IMR-90 (cell line): ENCODE measurements around the gene ZSCAN25. TPM values are rescaled to one million over a fixed set of nuclear protein-coding genes. Genes with fewer than 3 reads are reported as not detected.

Experiments used
- ATAC-seq: fragments of 200-7000 bp; cut with Tn5 transposase; 2 replicates; pipeline ENCODE4 v1.9.1; 2020; ENCODE audit warnings: low read depth, mild to moderate bottlenecking, moderate library complexity
- BruUV-seq: library from RNA; stranded (reverse); fragments of 400-500 nt; replicated peaks from 2 replicates; lab custom pipeline; 2021; lab: Mats Ljungman, UMichigan
- CTCF ChIA-PET: fragments of 300-600 bp; formaldehyde crosslinking; extraction: SDS; loops from one replicate; lab custom pipeline; 2021; ENCODE audit warnings: antibody characterized with exemption; lab: Yijun Ruan, JAX
- POLR2A ChIA-PET: fragments of 300-600 bp; sonication (Branson Sonifier 250); formaldehyde crosslinking; loops from one replicate; lab custom pipeline; 2022; ENCODE audit warnings: antibody characterized with exemption; ENCODE audit not compliant: unreplicated experiment; lab: Charles Lee
- DNase-seq: peaks from one replicate; pipeline ENCODE4 v3.0.0; 2013
- H2AFZ ChIP-seq: replicated peaks from 2 replicates; pipeline ENCODE3; 2013; ENCODE audit warnings: low read length, mild to moderate bottlenecking; ENCODE audit not compliant: poor library complexity
- H2AK5ac ChIP-seq: 2 replicates; pipeline ENCODE4 v1.6.1; 2013; ENCODE audit warnings: low read depth, low read length, inconsistent platforms
- H2AK9ac ChIP-seq: replicated peaks from 2 replicates; pipeline ENCODE3; 2013; ENCODE audit warnings: mild to moderate bottlenecking, low read depth, low read length, moderate library complexity; ENCODE audit not compliant: poor library complexity
- H2BK120ac ChIP-seq: 2 replicates; pipeline ENCODE4 v1.6.1; 2013; ENCODE audit warnings: low read depth, low read length, inconsistent platforms
- H2BK15ac ChIP-seq: 3 replicates; pipeline ENCODE4 v1.6.1; 2013; ENCODE audit warnings: low read depth, low read length, inconsistent platforms
- H2BK20ac ChIP-seq: 2 replicates; pipeline ENCODE4 v1.6.1; 2013; ENCODE audit warnings: low read depth, mild to moderate bottlenecking, inconsistent platforms, low read length, moderate library complexity
- H2BK5ac ChIP-seq: 2 replicates; pipeline ENCODE4 v1.6.1; 2013; ENCODE audit warnings: mild to moderate bottlenecking, low read depth, low read length, inconsistent platforms; ENCODE audit not compliant: poor library complexity, severe bottlenecking
- H3K14ac ChIP-seq: replicated peaks from 2 replicates; pipeline ENCODE4 v1.6.1; 2013; ENCODE audit warnings: low read depth, low read length, inconsistent platforms
- H3K18ac ChIP-seq: 2 replicates; pipeline ENCODE4 v1.6.1; 2013; ENCODE audit warnings: low read depth, low read length, control low read depth
- H3K23ac ChIP-seq: 2 replicates; pipeline ENCODE4 v1.6.1; 2013; ENCODE audit warnings: low read depth, low read length, inconsistent platforms
- H3K27ac ChIP-seq: 2 replicates; pipeline ENCODE4 v1.5.1; 2013; ENCODE audit warnings: mild to moderate bottlenecking, control low read depth, low read length; ENCODE audit not compliant: insufficient read depth
- H3K27me3 ChIP-seq: 2 replicates; pipeline ENCODE4 v1.6.1; 2013; ENCODE audit warnings: low read length; ENCODE audit not compliant: control insufficient read depth, insufficient read depth
- H3K36me3 ChIP-seq: 2 replicates; pipeline ENCODE4 v1.6.1; 2013; ENCODE audit warnings: low read length, mixed read lengths; ENCODE audit not compliant: control insufficient read depth, insufficient read depth
- H3K4ac ChIP-seq: 2 replicates; pipeline ENCODE4 v1.6.1; 2013; ENCODE audit warnings: low read depth, low read length, inconsistent platforms
- H3K4me1 ChIP-seq: 2 replicates; pipeline ENCODE4 v1.6.1; 2013; ENCODE audit warnings: low read length, mixed read lengths; ENCODE audit not compliant: control insufficient read depth, insufficient read depth
- H3K4me2 ChIP-seq: 2 replicates; pipeline ENCODE4 v1.6.1; 2013; ENCODE audit warnings: low read depth, mild to moderate bottlenecking, control low read depth, low read length, moderate library complexity
- H3K4me3 ChIP-seq: 2 replicates; pipeline ENCODE4 v1.5.1; 2013; ENCODE audit warnings: low read depth, mild to moderate bottlenecking, control low read depth, low read length, moderate library complexity; ENCODE audit not compliant: insufficient read depth
- H3K56ac ChIP-seq: 2 replicates; pipeline ENCODE4 v1.6.1; 2013; ENCODE audit warnings: low read length, inconsistent platforms; ENCODE audit not compliant: insufficient read depth; ENCODE audit errors: extremely low read depth
- H3K79me1 ChIP-seq, 2 experiments: 2 replicates each; pipeline ENCODE4 v1.6.1; 2013; ENCODE audit warnings: low read length in 2 of 2, inconsistent platforms in 1 of 2, low read depth in 1 of 2
- H3K9ac ChIP-seq: 2 replicates; pipeline ENCODE4 v1.6.1; 2013; ENCODE audit warnings: low read depth, low read length, control low read depth
- H3K9me1 ChIP-seq: 2 replicates; pipeline ENCODE4 v1.6.1; 2013; ENCODE audit warnings: low read length, inconsistent platforms; ENCODE audit not compliant: insufficient read depth
- H3K9me3 ChIP-seq: 2 replicates; pipeline ENCODE4 v1.6.1; 2013; ENCODE audit warnings: low read length; ENCODE audit not compliant: control insufficient read depth, insufficient read depth
- H4K20me1 ChIP-seq: 2 replicates; pipeline ENCODE4 v1.6.1; 2013; ENCODE audit warnings: low read length, inconsistent platforms; ENCODE audit not compliant: insufficient read depth
- H4K5ac ChIP-seq: 2 replicates; pipeline ENCODE4 v1.6.1; 2013; ENCODE audit warnings: mild to moderate bottlenecking, low read depth, low read length, control low read depth
- H4K8ac ChIP-seq, 2 experiments: 2 replicates each; pipeline ENCODE4 v1.6.1; 2013; ENCODE audit warnings: low read depth in 2 of 2, low read length in 2 of 2, control low read depth in 1 of 2, inconsistent platforms in 1 of 2
- H4K91ac ChIP-seq: 2 replicates; pipeline ENCODE4 v1.6.1; 2013; ENCODE audit warnings: low read depth, low read length, inconsistent platforms; ENCODE audit not compliant: insufficient read depth
- BHLHE40 ChIP-seq: fragments of 150-350 bp; IDR thresholded peaks from 2 replicates; pipeline ENCODE4 v1.6.1; 2016; ENCODE audit warnings: mild to moderate bottlenecking, low read depth, low read length
- CEBPB ChIP-seq: IDR thresholded peaks from 2 replicates; pipeline ENCODE4 v1.6.1; 2012; ENCODE audit warnings: low read depth, low read length, improper control_type of control experiment
- FOS ChIP-seq: fragments of 150-350 bp; IDR thresholded peaks from 2 replicates; pipeline ENCODE4 v1.6.1; 2016; ENCODE audit warnings: low read depth, low read length
- MAFK ChIP-seq: IDR thresholded peaks from 2 replicates; pipeline ENCODE4 v1.6.1; 2012; ENCODE audit warnings: low read depth, low read length, improper control_type of control experiment
- MXI1 ChIP-seq: IDR thresholded peaks from 2 replicates; pipeline ENCODE4 v1.6.1; 2012; ENCODE audit warnings: low read depth, mild to moderate bottlenecking, low read length, moderate library complexity, borderline replicate concordance
- NFE2L2 ChIP-seq: fragments of 150-350 bp; IDR thresholded peaks from 2 replicates; pipeline ENCODE4 v1.6.1; 2016; ENCODE audit warnings: low read depth, mild to moderate bottlenecking, low read length
- RAD21 ChIP-seq: IDR thresholded peaks from 2 replicates; pipeline ENCODE4 v1.6.1; 2012; ENCODE audit warnings: low read length, improper control_type of control experiment
- RCOR1 ChIP-seq: IDR thresholded peaks from 2 replicates; pipeline ENCODE4 v1.6.1; 2012; ENCODE audit warnings: mild to moderate bottlenecking, low read length, improper control_type of control experiment; ENCODE audit not compliant: insufficient replicate concordance
- USF2 ChIP-seq: fragments of 150-350 bp; IDR thresholded peaks from 2 replicates; pipeline ENCODE4 v1.6.1; 2017; ENCODE audit warnings: mild to moderate bottlenecking, antibody characterized with exemption, low read length, low read depth
- WGBS, 2 experiments: methylation state at CpG; one replicate each; pipeline versions ENCODE4 v1.1.5 to v1.1.7; 2013; ENCODE audit warnings: missing lambda C conversion rate in 2 of 2; ENCODE audit not compliant: insufficient read length in 1 of 2; ENCODE audit errors: extremely low coverage in 2 of 2; 5-methylcytosine and 5-hydroxymethylcytosine counted together
- dilution Hi-C: fragments of 300-500 bp; cut with HindIII; formaldehyde crosslinking; loops from one replicate; pipeline ENCODE4 v1.14.3; 2018; ENCODE audit warnings: low sequenced_read_pairs; ENCODE audit not compliant: unreplicated experiment
- in situ Hi-C: fragments of 300-500 bp; cut with MboI; formaldehyde crosslinking; loops from 3 replicates; pipeline ENCODE4 v1.14.3; 2019; ENCODE audit warnings: low sequenced_read_pairs, inconsistent platforms, mixed read lengths
- intact Hi-C: fragments of 100-400 bp; cut with micrococcal nuclease; formaldehyde crosslinking; loops from 2 replicates; pipeline ENCODE4 v1.10.0; 2022
- polyA plus RNA-seq, 3 experiments: library from polyadenylated mRNA; depleted of rRNA; stranded (reverse); fragments of >200 nt; gene quantifications; 2 replicates each; pipeline ENCODE4 v1.2.3, GENCODE V29; 2012; ENCODE audit warnings: low replicate concordance in 1 of 3
- total RNA-seq: library from RNA; depleted of rRNA; stranded (reverse); fragments of >200 nt; gene quantifications from 2 replicates; pipeline ENCODE4 v1.2.3, GENCODE V29; 2012

The ZSCAN25 gene
- total and polyA plus RNA-seq, 2 of the 4 experiments (the other 2 are of a cell fraction) = 6.2 to 9.0 TPM

GRCh38 chr7:99599836-99600235 lies 16.9 kb upstream of the ZSCAN25 start:
- H3K9me1 ChIP-seq = no peaks in the 10 kb centered on the region; the same call in 1 of the 2 replicates
- H3K4me1 ChIP-seq = no peaks in the 10 kb centered on the region
- no peaks in the 10 kb centered on the region for H3K9me3 ChIP-seq
- H3K23ac ChIP-seq = no peak overlapping the region
- H3K27ac ChIP-seq = no peak overlapping the region
- H4K8ac ChIP-seq = no peak overlapping the region
- no peak overlapping the region for H3K4me3 ChIP-seq
- no peak overlapping the region for H2BK20ac ChIP-seq
- no peak for TF ChIP-seq FOS
- no peak for TF ChIP-seq MAFK
- no peak for TF ChIP-seq NFE2L2
- no peak for TF ChIP-seq BHLHE40
- no peak for TF ChIP-seq MXI1
- no peak for TF ChIP-seq RAD21
- no peak for TF ChIP-seq RCOR1
- TF ChIP-seq USF2 = no peak
- no peak for TF ChIP-seq CEBPB
- ATAC-seq = no peak
- no peak overlapping the region for H3K14ac ChIP-seq
- POLR2A ChIA-PET = no interaction called here
- intact Hi-C loops (no loop called here), in situ Hi-C loops (no loop called here), dilution Hi-C loops (no loop called here)
- H3K4ac ChIP-seq = no peak overlapping the region
- H4K5ac ChIP-seq = no peak overlapping the region
- WGBS, 2 experiments = no CpG with 5 or more reads among the region's 4 CpGs
- H3K56ac ChIP-seq = no peak overlapping the region
- H2AFZ ChIP-seq = no peak overlapping the region
- no peaks in the 10 kb centered on the region for H4K20me1 ChIP-seq
- H3K79me1 ChIP-seq = no peaks in the 10 kb centered on the region
- no TSS peak for BruUV-seq
- no peaks in the 10 kb centered on the region for H3K36me3 ChIP-seq
- H2BK120ac ChIP-seq = no peak overlapping the region
- H2BK5ac ChIP-seq = no peak overlapping the region
- no peaks in the 10 kb centered on the region for H3K27me3 ChIP-seq
- no peak overlapping the region for H2AK9ac ChIP-seq
- H2BK15ac ChIP-seq = no peak overlapping the region
- no peak overlapping the region for H2AK5ac ChIP-seq
- no peak overlapping the region for H3K9ac ChIP-seq
- CTCF ChIA-PET = no interaction called here
- no peak for DNase-seq
- no peak overlapping the region for H3K18ac ChIP-seq
- H3K4me2 ChIP-seq = no peak overlapping the region
- H4K91ac ChIP-seq = no peak overlapping the region
